Trophoblast cell (in vitro differentiated cells and primary cell): Measurements from ENCODE around the gene EXOC4.

Source experiments
- DNase-seq, 2 donors: peaks; one replicate each; pipeline ENCODE4 v3.0.0-alpha.2; 2016
- H2AFZ ChIP-seq: 2 replicates; pipeline ENCODE4 v1.6.1; 2013; ENCODE audit warnings: low read length, moderate library complexity, mild to moderate bottlenecking; ENCODE audit not compliant: insufficient read depth, poor library complexity
- H2AK5ac ChIP-seq: 2 replicates; pipeline ENCODE4 v1.6.1; 2013; ENCODE audit warnings: mild to moderate bottlenecking, low read length
- H2BK120ac ChIP-seq: 2 replicates; pipeline ENCODE4 v1.6.1; 2013; ENCODE audit warnings: low read length, mild to moderate bottlenecking, moderate library complexity; ENCODE audit not compliant: insufficient read depth, poor library complexity
- H2BK12ac ChIP-seq: 2 replicates; pipeline ENCODE4 v1.6.1; 2013; ENCODE audit warnings: mild to moderate bottlenecking, low read length, moderate library complexity
- H2BK5ac ChIP-seq: 2 replicates; pipeline ENCODE4 v1.6.1; 2013; ENCODE audit warnings: low read length, low read depth, moderate library complexity, mild to moderate bottlenecking; ENCODE audit not compliant: poor library complexity
- H3K14ac ChIP-seq: 2 replicates; pipeline ENCODE4 v1.6.1; 2013; ENCODE audit warnings: mild to moderate bottlenecking, low read length
- H3K18ac ChIP-seq: 2 replicates; pipeline ENCODE4 v1.6.1; 2013; ENCODE audit warnings: mild to moderate bottlenecking, low read length
- H3K23ac ChIP-seq: 2 replicates; pipeline ENCODE4 v1.6.1; 2013; ENCODE audit warnings: low read length
- H3K27ac ChIP-seq: 2 replicates; pipeline ENCODE4 v1.5.1; 2013; ENCODE audit warnings: low read depth, mild to moderate bottlenecking, inconsistent platforms, low read length, moderate library complexity
- H3K27me3 ChIP-seq: 2 replicates; pipeline ENCODE4 v1.6.1; 2013; ENCODE audit warnings: inconsistent platforms, mild to moderate bottlenecking, low read length, moderate library complexity; ENCODE audit not compliant: insufficient read depth
- H3K36me3 ChIP-seq, 2 experiments: 1 replicate in 1 of 2; 2 replicates in 1 of 2; pipeline ENCODE4 v1.6.1; 2013; ENCODE audit warnings: low read length in 2 of 2, mild to moderate bottlenecking in 2 of 2, moderate library complexity in 1 of 2; ENCODE audit not compliant: insufficient read depth in 2 of 2, control insufficient read depth in 1 of 2
- H3K4ac ChIP-seq: 2 replicates; pipeline ENCODE4 v1.6.1; 2013; ENCODE audit warnings: low read depth, mild to moderate bottlenecking, low read length, moderate library complexity
- H3K4me1 ChIP-seq, 2 experiments: 1 replicate in 1 of 2; 2 replicates in 1 of 2; pipeline ENCODE4 v1.6.1; 2013; ENCODE audit warnings: low read length in 2 of 2, mild to moderate bottlenecking in 2 of 2, moderate library complexity in 1 of 2; ENCODE audit not compliant: insufficient read depth in 2 of 2, control insufficient read depth in 1 of 2
- H3K4me2 ChIP-seq: 2 replicates; pipeline ENCODE4 v1.6.1; 2013; ENCODE audit warnings: inconsistent platforms, mild to moderate bottlenecking, low read length, moderate library complexity
- H3K4me3 ChIP-seq: 2 replicates; pipeline ENCODE4 v1.5.1; 2013; ENCODE audit warnings: mild to moderate bottlenecking, low read depth, low read length, inconsistent platforms
- H3K79me1 ChIP-seq: one replicate; pipeline ENCODE4 v1.6.1; 2013; ENCODE audit warnings: low read length
- H3K79me2 ChIP-seq: 2 replicates; pipeline ENCODE4 v1.6.1; 2013; ENCODE audit warnings: low read length, mild to moderate bottlenecking; ENCODE audit not compliant: control insufficient read depth, insufficient read depth, poor library complexity
- H3K9ac ChIP-seq: 2 replicates; pipeline ENCODE4 v1.6.1; 2013; ENCODE audit warnings: mild to moderate bottlenecking, low read length
- H3K9me3 ChIP-seq: 2 replicates; pipeline ENCODE4 v1.6.1; 2013; ENCODE audit warnings: low read depth, mild to moderate bottlenecking, control low read depth, inconsistent platforms, low read length; ENCODE audit not compliant: insufficient read depth
- H4K12ac ChIP-seq: 2 replicates; pipeline ENCODE4 v1.6.1; 2013; ENCODE audit warnings: low read depth, mild to moderate bottlenecking, low read length, moderate library complexity
- H4K8ac ChIP-seq: 2 replicates; pipeline ENCODE4 v1.6.1; 2013; ENCODE audit warnings: low read depth, mild to moderate bottlenecking, low read length, moderate library complexity
- H4K91ac ChIP-seq: one replicate; pipeline ENCODE4 v1.6.1; 2013; ENCODE audit warnings: low read depth, mild to moderate bottlenecking, low read length, moderate library complexity
- WGBS: extraction: QIAGEN DNeasy Blood & Tissue Kit; methylation state at CpG from one replicate; pipeline ENCODE4 v1.1.7; 2013; ENCODE audit warnings: missing lambda C conversion rate; ENCODE audit not compliant: insufficient read length, insufficient coverage; ENCODE audit errors: extremely low coverage; 5-methylcytosine and 5-hydroxymethylcytosine counted together

EXOC4 gene

GRCh38 chr7:133484086-133484485, 231.2 kb downstream of the EXOC4 start:
- H2BK12ac ChIP-seq = no peak overlapping the region
- H3K4me2 ChIP-seq = no peak overlapping the region
- H3K4me3 ChIP-seq = no peak overlapping the region
- H3K27ac ChIP-seq = no peak overlapping the region
- H3K9ac ChIP-seq = no peak overlapping the region
- H3K79me1 ChIP-seq = no peaks in the 10 kb centered on the region
- no peaks in the 10 kb centered on the region for H3K4me1 ChIP-seq
- DNase-seq = no peak
- H3K18ac ChIP-seq = no peak overlapping the region
- H3K9me3 ChIP-seq = no peaks in the 10 kb centered on the region
- no peaks in the 10 kb centered on the region for H3K27me3 ChIP-seq
- peaks cover 2% of the 10 kb centered on the region in 2 experiments for H3K36me3 ChIP-seq
- no peak overlapping the region for H3K23ac ChIP-seq
- H2AFZ ChIP-seq = no peak overlapping the region
- H2BK5ac ChIP-seq = no peak overlapping the region
- H2BK120ac ChIP-seq = no peak overlapping the region
- no peaks in the 10 kb centered on the region for H3K79me2 ChIP-seq
- no peak overlapping the region for H2AK5ac ChIP-seq
- H3K14ac ChIP-seq = no peak overlapping the region
- H4K8ac ChIP-seq = no peak overlapping the region
- no peak overlapping the region for H3K4ac ChIP-seq
- no CpG with 5 or more reads among the region's 2 CpGs for WGBS
- no peak overlapping the region for H4K91ac ChIP-seq
- H4K12ac ChIP-seq = no peak overlapping the region

GRCh38 chr7:133489906-133490305, 237.0 kb downstream of the EXOC4 start:
- no peak overlapping the region for H3K4me3 ChIP-seq
- DNase-seq = peak; percentile 38 to 47
- no CpG with 5 or more reads among the region's 3 CpGs for WGBS

GRCh38 chr7:133491201-133491691, 238.4 kb downstream of the EXOC4 start:
- Histone ChIP-seq H2AFZ (no peak overlapping the region), H3K4ac (no peak overlapping the region)

More at GRCh38 chr7:133489906-133490305, 237.0 kb downstream of the EXOC4 start:
- no peaks in the 10 kb centered on the region for H3K36me3 ChIP-seq
- no peaks in the 10 kb centered on the region for H3K79me2 ChIP-seq
- H3K18ac ChIP-seq = no peak overlapping the region
- H4K91ac ChIP-seq = no peak overlapping the region
- no peaks in the 10 kb centered on the region for H3K4me1 ChIP-seq
- no peak overlapping the region for H4K8ac ChIP-seq
- no peaks in the 10 kb centered on the region for H3K27me3 ChIP-seq
- H3K4me2 ChIP-seq = no peak overlapping the region
- no peak overlapping the region for H3K4ac ChIP-seq
- no peak overlapping the region for H2AFZ ChIP-seq
- no peaks in the 10 kb centered on the region for H3K79me1 ChIP-seq
- H2AK5ac ChIP-seq = no peak overlapping the region
- no peak overlapping the region for H2BK5ac ChIP-seq
- no peak overlapping the region for H2BK120ac ChIP-seq
- H3K27ac ChIP-seq = no peak overlapping the region
- no peak overlapping the region for H2BK12ac ChIP-seq
- H3K14ac ChIP-seq = no peak overlapping the region
- no peaks in the 10 kb centered on the region for H3K9me3 ChIP-seq
- no peak overlapping the region for H3K23ac ChIP-seq
- H4K12ac ChIP-seq = no peak overlapping the region
- no peak overlapping the region for H3K9ac ChIP-seq

GRCh38 chr7:133491846-133492652, 239.2 kb downstream of the EXOC4 start:
- Histone ChIP-seq H2BK120ac (no peak overlapping the region), H3K79me1 (no peaks in the 10 kb centered on the region), H3K27ac (no peak overlapping the region), H2AFZ (no peak overlapping the region), H3K9ac (no peak overlapping the region), H4K91ac (no peak overlapping the region), H3K27me3 (no peaks in the 10 kb centered on the region), H3K4me2 (no peak overlapping the region), H3K36me3 (no peaks in the 10 kb centered on the region), H3K14ac (no peak overlapping the region), H2BK5ac (no peak overlapping the region), H2AK5ac (no peak overlapping the region), H4K12ac (no peak overlapping the region), H3K18ac (no peak overlapping the region), H3K79me2 (no peaks in the 10 kb centered on the region), H3K9me3 (no peaks in the 10 kb centered on the region), H4K8ac (no peak overlapping the region), H3K4me1 (no peaks in the 10 kb centered on the region), H3K4ac (no peak overlapping the region), H3K23ac (no peak overlapping the region), H3K4me3 (no peak overlapping the region), H2BK12ac (no peak overlapping the region)
- WGBS = no CpG with 5 or more reads among the region's 6 CpGs
- peak; percentile 78 to 95 for DNase-seq

More at GRCh38 chr7:133491201-133491691, 238.4 kb downstream of the EXOC4 start:
- no peaks in the 10 kb centered on the region for H3K36me3 ChIP-seq
- no peaks in the 10 kb centered on the region for H3K79me2 ChIP-seq
- no peaks in the 10 kb centered on the region for H3K79me1 ChIP-seq
- H3K18ac ChIP-seq = no peak overlapping the region
- H3K4me1 ChIP-seq = no peaks in the 10 kb centered on the region
- no peak overlapping the region for H2BK120ac ChIP-seq
- no CpG with 5 or more reads among the region's 2 CpGs for WGBS
- no peak overlapping the region for H4K91ac ChIP-seq
- H2BK5ac ChIP-seq = no peak overlapping the region
- H3K4me2 ChIP-seq = no peak overlapping the region
- H2AK5ac ChIP-seq = no peak overlapping the region
- no peak overlapping the region for H3K4me3 ChIP-seq
- no peak overlapping the region for H2BK12ac ChIP-seq
- DNase-seq = peak in 1 of 2 donors; percentile 37
- H3K14ac ChIP-seq = no peak overlapping the region
- H3K23ac ChIP-seq = no peak overlapping the region
- H4K12ac ChIP-seq = no peak overlapping the region
- no peaks in the 10 kb centered on the region for H3K9me3 ChIP-seq
- no peak overlapping the region for H3K27ac ChIP-seq
- no peak overlapping the region for H3K9ac ChIP-seq
- H3K27me3 ChIP-seq = no peaks in the 10 kb centered on the region
- H4K8ac ChIP-seq = no peak overlapping the region
